ENCODE results near the gene HSP90B1.

The HSP90B1 gene

GRCh38 chr12:103930034-103930786 lies at the start of gene HSP90B1:
Gene HSP90B1 (plus strand): TSS chr12:103930410. CDS start chr12:103930516, 106 bp downstream.
- peak; percentile 100 for DNase-seq

- DNase-seq, result peak; percentile 9
Observed at GRCh38 chr12:103881261-103881660, 48.9 kb upstream of the HSP90B1 start.

- no peak for DNase-seq
Observed at GRCh38 chr12:103882861-103883596, 47.2 kb upstream of the HSP90B1 start.

GRCh38 chr12:103883908-103884307 lies 46.3 kb upstream of the HSP90B1 start:
- no peak for DNase-seq

- peak; percentile 2 for DNase-seq
Observed at GRCh38 chr12:103884316-103884715, 45.9 kb upstream of the HSP90B1 start.

GRCh38 chr12:103886195-103886797 lies 43.9 kb upstream of the HSP90B1 start:
- DNase-seq, result no peak

- no peak for DNase-seq
Observed at GRCh38 chr12:103887738-103888137, 42.5 kb upstream of the HSP90B1 start.

GRCh38 chr12:103897316-103897715 lies 32.9 kb upstream of the HSP90B1 start:
- DNase-seq, result no peak

- no peak for DNase-seq
Observed at GRCh38 chr12:103901518-103902173, 28.6 kb upstream of the HSP90B1 start.

GRCh38 chr12:103903993-103904392 lies 26.2 kb upstream of the HSP90B1 start:
- no peak for DNase-seq

GRCh38 chr12:103905730-103906349 lies 24.4 kb upstream of the HSP90B1 start:
- DNase-seq, result no peak

GRCh38 chr12:103908246-103908541 lies 22.0 kb upstream of the HSP90B1 start:
- DNase-seq, result no peak

- no peak for DNase-seq
Observed at GRCh38 chr12:103908877-103909276, 21.3 kb upstream of the HSP90B1 start.

- no peak for DNase-seq
Observed at GRCh38 chr12:103909811-103910210, 20.4 kb upstream of the HSP90B1 start.

GRCh38 chr12:103912069-103912468 lies 18.1 kb upstream of the HSP90B1 start:
- no peak for DNase-seq

- no peak for DNase-seq
Observed at GRCh38 chr12:103913100-103913499, 17.1 kb upstream of the HSP90B1 start.

- no peak for DNase-seq
Observed at GRCh38 chr12:103915306-103915705, 14.9 kb upstream of the HSP90B1 start.

- DNase-seq, result no peak
Observed at GRCh38 chr12:103917873-103918272, 12.3 kb upstream of the HSP90B1 start.

GRCh38 chr12:103924761-103925641 lies 5.2 kb upstream of the HSP90B1 start:
- peak; percentile 16 for DNase-seq

- DNase-seq, result no peak
Observed at GRCh38 chr12:103928682-103929045, 1.5 kb upstream of the HSP90B1 start.

- peak; percentile 93 for DNase-seq
Observed at GRCh38 chr12:103929046-103929783, 995 bp upstream of the HSP90B1 start.

GRCh38 chr12:103929784-103930033 lies 501 bp upstream of the HSP90B1 start:
- DNase-seq, result no peak
